HG03469 (cell line): ENCODE measurements around the gene PTGDR2.

Source experiments
- ATAC-seq: cut with Tn5 transposase; IDR thresholded peaks from one replicate; pipeline ENCODE4 v1.9.1; 2021; ENCODE audit warnings: mild to moderate bottlenecking, moderate library complexity, moderate number of reproducible peaks; ENCODE audit not compliant: unreplicated experiment

Gene PTGDR2

DNA sequence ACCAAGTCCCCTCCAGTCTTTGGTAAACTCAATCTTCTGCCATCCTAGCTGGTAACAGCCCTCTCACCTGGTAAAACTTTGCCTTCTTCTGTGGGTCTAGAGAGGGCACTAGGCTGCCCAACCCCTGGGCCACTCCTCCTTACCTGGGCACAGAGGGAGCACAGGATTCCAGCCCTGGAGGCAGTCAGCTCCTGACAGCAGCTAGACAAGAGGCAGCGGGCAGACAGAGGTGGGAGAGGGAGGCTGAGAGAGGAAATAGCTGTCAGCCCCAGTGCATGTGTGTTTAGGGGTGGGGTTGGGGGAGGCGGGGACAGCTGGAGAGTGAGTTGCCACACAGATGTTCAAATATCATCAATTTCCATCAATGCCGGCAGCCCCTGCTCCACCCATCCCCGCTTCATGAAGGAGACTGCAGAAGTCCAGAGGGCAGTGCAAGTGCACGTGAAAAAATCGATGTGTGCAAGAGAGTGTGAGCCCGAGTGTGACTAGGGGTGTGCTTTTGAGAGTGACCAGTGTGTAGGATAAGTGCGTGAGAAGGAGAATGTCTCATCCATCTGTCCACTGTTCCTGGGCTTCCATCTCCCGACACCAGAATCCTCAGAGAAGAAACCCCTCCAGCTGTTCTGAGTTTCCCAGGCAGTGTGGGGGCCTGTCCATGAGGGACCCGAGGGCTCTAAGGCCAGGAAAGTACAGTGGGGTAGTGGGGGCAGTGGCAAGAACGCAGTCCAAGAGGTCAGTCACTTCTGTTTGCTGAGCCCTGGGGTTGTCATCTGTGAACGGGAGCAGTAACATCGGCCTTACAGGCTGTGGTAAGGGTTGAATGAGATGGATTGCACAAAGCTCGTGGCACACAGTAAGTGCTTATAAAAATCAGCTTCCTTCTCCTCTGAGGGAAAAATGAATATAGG lies at the start of gene PTGDR2:
TSS of gene PTGDR2 (minus strand) at position 225 of the 908 bp plus-strand sequence. CDS start 2,228 bp downstream, outside the sequence.
- no peak for ATAC-seq

DNA sequence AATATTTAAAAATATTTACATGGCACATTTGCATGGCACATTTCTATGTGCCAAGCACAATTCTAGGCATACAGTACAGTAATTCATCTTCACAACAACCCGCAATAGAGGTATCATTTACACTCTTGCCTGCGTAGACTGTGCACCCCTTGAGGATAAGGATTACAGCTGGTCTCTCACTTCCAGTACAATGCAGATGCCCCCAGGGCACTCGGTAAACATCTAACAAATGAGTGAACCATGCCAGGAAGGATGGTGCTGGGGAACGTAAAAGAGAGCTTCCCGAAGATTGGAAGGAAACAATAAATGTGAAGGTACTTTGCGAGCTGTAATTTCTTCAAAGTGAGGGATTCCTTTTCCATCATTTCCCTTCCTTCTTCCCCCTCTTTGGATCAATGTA lies 49.3 kb upstream of the PTGDR2 start:
- ATAC-seq: no peak

DNA sequence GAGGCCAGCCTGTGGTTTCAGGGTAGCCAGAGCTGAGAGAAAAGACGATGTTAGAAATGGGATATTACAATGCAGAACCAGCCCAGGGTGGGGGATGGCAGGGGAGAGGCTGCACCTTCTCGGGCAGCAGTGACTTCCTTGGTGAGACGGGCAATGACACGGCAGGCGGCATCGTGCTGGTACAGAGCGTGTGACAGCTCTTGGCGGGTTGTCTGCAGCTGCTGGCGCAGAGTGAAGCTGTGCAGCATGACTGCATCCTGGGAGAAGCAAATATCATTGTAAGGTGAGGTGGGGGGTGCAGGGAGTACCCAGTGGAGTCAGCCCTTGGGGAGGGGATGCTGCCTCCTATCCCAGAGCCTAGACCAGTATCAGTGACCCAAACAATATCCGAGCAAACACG lies 46.9 kb upstream of the PTGDR2 start:
- no peak for ATAC-seq

DNA sequence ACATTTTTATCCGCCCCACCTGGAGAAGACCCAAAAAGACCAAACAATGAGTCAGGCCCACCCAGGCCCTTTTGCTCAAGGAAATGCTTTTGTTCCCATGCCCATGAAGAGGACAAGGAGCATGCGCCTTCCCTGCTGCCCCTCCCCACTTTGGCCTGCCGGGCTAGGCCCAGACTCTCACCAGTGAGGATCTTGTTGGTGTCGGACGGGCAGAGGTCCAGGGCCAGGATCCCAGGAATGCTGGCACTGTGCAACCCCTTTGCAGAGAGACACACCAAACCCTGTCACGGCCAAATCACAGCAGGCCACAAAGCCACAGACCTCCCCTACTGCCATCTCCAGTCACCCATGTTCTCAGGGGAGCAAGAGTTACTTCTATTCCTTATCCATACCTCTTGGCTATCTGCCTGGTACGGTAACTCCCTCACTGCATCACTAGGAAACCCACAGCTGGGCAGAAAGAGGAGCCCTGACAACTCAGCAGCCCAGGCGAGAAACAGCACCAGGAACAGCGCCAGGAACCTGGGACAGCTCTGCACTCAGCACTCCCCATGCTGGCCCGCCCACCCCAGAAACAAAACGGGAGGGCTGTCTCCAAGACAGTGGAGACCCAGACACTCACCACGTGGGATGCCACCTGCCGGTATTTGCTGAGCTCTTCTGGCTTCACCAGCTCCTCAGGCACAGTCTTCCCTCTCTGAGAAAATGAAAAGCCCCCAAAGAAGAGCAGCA lies 45.1 kb upstream of the PTGDR2 start:
- ATAC-seq: no peak

DNA sequence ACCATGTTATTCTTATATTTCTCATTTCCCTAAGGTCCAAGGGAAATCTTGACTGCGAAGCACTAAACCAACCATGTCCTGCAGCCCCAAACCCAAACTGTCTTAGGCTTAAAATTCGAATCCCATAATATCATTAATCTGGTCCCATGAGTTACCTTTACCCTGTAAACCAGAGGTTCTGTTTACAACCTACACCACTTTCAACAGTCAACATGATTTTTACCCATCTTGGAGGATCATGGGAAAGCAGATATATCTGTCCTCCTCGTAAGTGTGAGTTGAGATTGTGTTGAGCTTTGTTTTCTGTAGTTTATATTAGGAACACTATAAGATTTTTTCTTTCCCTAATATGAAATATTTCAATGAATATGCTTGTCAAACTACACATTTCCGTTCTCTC lies 44.2 kb upstream of the PTGDR2 start:
- ATAC-seq: no peak

DNA sequence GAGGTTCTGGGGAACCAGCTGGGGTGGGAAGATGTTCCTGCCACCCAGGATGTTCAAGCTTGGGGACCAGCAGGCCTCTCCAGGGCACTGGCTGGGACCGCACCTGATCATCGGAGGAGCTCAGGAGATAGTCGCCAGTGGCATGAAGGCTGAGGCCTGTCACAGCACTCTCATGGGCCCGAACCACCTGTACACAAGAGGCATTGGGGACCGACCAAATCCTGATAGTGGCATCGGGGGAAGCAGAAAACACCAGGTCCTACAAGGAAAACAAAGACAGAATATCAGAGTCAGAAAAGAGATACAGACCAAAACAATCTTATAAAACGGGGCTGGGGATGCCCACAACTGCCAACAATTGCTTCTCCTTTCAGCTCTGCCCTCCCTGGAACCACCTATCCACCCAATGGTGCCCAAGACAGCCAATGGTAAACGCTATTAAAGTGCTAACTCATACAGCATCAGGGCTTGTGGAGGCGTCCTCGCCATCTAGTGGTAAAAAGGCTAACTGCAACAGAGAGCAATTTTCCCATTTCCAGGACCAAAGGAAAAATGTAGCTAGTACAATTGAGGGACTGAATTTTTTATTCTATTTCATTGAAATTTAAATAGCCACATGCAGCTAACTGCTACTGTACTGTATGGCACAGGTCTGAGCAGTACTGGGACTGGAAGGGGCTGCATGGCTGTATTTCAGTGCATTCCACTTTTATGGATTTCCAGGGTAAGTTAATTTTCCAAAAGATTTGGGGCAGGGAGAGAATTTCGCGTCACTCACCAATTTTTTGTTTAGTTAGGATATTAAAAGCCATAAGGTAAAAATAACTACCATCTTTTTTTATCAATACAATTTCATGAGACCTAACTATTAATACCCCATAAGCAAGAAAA lies 43.5 kb upstream of the PTGDR2 start:
- no peak for ATAC-seq

DNA sequence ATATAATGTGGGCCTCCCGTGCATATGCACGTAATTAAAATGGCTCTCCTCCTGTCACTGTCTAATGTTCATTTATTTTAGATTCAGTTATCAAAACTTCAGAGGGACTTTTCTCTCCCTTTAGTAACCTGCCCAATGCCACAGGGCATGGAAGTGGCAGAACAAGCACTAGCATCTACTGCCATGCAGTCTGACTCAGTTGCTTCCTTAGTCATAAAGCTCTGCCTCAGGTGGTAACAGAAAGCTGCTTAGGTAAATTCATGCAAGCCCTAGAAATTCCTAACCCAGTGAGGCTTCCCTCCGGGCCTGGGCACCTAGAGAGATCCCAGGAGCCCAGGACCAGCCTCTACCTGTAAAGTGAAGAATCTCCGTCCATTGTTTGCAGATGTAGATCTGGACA lies 41.7 kb upstream of the PTGDR2 start:
- no peak for ATAC-seq

DNA sequence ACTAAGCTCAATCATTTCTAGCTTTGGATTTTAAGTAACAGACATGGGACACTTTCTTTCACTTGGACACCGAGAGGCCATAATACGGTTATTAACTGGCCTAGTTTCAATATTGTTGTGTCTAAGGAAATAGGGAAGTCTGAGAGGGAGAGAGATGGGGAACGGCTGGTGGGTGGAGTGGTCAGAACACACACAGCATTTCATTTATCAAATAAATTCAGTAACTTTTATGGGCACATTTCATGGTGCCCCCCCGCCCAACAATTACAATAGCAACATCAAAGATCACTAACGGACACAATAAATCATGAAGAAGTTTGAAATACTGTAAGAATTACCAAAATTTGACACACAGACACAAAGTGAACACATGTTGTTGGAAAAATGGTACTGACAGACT lies 39.9 kb upstream of the PTGDR2 start:
- no peak for ATAC-seq

DNA sequence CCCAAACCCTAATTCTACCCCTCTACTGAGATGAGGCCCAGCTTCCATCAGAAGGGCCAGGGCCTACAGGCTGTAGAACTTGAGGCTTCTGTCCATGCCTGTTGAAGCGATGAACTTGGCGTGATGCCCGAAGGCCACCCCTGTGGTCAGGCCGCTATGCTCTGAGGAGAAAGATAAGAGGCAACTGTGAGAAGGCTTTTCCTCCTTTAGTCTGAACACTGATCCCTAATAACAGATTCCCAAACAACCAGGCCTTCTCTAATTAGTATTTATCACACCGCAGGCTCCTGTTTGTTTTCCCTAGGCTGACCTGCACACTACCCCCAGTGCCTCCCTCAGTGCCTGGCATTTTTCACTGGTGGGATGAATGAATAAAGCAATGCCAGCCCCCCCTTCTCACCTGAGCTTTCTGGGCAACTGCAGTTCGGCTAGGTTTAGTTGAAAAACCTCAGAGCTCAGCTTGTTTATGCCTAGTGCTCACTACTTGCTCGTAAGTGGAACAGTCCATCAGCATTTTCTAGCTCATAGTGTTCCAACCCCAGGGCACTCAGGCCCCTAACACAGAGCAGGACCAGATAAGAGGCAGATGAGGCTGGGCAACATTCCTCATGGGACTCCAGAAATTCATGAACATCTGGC lies 35.5 kb upstream of the PTGDR2 start:
- ATAC-seq: no peak

DNA sequence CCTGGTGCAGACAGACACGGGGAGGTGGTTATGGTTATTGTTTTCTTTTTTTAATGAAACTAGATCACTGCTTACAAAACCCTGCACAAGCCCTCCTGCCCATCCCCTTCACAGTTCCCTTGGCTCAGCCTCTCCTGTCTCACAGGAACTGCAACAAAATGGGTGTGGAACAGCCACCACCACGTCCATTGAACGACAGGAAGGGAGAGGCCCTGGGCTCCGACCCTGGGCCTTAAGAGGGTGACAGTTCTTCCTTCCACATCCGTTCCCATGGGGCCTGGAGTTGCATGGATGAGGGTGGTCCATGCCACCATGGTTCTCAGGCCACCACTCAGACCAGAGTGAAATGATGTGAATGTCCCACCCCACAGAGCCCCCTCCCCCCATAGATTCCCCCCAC lies 34.9 kb upstream of the PTGDR2 start:
- ATAC-seq: no peak

DNA sequence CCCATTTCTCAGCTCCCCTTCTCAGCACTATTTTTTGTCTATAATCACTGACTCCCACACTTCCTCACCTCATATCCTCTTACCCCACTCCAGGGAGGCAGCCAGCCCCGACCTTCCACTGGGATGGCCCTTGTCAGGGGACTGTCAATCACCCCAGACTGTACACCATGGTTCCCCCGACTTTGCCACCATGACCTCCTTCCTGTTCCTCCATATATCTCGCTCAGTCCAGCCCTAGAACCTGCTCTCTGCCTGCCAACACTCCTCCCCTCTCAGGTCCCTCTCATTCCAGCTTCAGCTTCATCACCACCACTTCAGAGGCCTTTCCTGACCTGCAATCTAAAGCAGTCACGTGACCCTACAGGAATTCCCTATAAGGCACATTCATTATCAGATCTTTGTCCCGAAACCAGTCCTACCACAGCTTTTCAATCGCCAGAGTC lies 34.1 kb upstream of the PTGDR2 start:
- no peak for ATAC-seq

DNA sequence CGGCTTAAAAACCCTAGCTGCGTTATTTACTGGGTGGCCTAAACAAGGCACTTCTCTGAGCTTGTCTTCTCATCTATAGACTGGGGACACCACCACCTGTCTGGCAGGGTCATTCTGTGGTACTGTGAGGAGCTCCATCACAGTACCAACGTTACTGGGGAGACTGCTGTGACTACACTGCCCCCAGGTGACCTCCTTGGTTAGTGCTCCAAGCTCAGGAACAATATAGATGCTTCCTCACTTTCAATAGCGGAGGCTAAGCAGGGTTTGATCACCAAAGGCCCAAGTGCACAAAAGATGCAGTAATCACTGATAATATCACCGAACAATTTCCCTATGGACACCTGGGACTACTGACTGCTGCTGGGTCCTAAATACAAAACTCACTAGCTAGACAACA lies 31.8 kb upstream of the PTGDR2 start:
- ATAC-seq: no peak

DNA sequence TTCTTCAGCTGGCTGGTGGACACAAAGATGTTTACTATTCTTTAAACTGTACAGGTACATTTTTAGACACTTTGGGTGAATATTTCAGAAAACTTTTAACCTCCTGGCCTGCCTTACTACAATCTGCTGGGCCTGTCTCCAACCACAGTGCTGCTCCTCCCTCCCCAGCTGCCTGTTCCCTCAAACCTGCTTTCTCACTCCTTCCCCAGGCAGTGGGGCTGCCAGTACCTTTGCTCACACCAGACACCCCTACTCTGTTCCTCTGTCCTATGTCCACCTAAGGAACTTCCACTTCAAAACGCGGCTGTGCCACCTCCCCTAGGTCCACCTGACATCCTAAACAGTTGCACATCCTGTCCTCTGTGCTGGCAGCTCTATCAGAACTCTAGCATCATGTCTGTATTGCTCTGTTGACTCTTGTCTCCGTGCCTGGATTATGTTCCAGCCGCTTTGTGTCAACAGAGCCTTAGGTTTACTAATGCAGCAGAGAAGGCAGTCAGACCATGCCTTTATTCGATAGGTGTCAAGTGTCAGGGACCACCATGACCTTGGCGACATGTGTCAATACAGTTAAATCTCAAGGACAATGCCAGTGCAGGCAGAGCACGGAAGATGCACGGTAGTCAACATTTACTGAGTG lies 25.0 kb upstream of the PTGDR2 start:
- ATAC-seq: no peak

DNA sequence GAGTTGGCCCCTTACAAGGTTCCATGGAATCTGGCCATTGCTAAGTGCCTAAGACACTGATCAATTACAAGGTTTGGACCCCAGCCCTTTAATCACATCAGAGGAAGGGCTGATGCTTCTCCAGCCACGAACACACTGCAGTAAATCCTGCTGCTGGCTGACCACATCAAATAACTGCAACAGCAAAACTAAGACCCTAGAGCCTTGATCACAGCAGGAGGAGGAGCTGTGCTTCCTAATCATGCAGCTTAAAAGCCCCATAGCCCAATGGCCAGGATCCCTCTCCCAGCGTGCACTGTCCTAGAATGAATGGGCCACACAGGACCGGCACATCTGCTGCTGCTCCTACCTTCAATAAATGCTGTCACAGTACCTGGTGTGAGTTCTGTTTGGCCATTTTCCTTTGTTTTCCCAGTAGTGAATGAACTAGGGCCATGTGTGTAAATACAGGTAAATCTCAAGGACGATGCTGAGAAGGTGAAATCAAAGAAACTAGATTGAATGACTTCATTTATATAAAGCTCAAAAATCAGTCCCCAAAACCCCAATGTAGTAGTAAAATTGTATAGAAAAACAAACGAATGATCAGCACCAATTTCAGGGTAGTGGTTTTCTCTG lies 24.3 kb upstream of the PTGDR2 start:
- no peak for ATAC-seq

DNA sequence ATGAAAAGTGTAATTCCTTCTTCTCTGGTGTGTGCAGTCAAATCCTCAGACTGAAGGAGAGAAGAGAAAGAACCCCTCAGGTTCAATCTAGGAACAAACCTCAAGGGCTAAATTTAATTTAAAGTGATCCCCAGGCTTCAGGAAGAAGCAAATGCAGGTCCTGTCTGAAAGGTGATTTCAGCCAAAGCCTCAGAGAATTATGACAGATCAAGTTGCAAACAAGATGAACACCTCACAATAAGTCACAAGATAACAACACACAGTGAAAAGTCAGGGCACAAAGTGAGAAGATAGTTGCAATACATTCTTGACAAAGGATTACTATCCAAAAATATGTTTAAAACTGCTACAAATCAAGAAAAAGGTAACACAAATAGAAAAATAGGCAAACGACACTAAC lies 23.4 kb upstream of the PTGDR2 start:
- ATAC-seq: no peak

DNA sequence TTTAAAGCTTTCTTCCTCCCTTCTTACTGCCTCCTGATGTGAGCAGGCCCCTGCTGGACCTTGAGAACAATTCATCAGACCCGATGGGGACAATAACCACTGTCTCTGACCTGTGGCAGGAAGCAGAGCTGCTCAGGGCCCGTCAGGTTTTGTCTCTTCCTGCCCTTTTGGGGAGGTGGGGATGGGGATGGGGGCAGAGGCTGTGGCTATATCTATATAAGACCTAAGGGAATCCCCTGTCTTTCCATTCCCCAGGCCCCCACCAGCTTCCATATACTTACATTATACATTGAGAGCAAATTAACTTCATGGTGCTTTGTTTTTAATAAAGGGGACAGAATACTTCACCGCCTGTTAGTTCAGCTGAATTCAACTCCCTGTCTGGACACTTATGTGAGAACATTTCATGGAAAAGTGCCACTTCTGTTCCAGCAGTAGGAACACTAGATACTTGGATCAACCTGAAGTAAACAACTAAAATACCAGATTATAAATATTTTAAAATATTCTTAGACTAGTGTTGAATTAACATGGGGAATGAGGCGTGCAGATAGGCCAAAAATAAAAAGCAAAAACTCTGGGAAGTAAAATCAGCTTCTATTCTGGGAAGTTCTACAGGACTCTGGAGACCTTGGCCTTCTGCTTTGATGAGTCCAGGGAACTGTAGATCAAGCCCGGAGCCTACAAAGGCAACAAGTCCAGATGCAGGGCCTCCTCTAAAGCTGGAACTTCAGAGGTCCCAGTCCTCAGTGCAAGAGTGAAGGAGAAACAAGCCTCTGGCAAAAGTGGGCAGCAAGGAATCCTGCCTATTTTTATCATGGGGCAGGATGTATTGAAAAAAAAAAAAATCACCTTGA lies 22.7 kb upstream of the PTGDR2 start:
- ATAC-seq: no peak

DNA sequence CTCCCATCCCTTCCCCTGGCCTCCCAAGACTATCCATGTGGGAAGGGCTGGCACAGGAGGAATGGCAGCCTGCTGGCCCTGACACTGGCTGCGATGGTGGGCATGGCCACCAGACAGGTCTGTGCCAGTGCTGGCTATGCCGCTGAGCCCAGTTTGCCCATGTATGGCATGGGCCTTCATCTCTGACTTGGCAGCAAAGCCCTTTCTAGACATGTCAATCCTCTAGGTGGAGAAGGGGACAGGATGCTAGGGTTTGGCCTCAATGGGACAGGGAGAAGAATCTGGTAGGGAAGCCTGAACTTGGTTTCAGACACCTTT lies 20.4 kb upstream of the PTGDR2 start:
- no peak for ATAC-seq

DNA sequence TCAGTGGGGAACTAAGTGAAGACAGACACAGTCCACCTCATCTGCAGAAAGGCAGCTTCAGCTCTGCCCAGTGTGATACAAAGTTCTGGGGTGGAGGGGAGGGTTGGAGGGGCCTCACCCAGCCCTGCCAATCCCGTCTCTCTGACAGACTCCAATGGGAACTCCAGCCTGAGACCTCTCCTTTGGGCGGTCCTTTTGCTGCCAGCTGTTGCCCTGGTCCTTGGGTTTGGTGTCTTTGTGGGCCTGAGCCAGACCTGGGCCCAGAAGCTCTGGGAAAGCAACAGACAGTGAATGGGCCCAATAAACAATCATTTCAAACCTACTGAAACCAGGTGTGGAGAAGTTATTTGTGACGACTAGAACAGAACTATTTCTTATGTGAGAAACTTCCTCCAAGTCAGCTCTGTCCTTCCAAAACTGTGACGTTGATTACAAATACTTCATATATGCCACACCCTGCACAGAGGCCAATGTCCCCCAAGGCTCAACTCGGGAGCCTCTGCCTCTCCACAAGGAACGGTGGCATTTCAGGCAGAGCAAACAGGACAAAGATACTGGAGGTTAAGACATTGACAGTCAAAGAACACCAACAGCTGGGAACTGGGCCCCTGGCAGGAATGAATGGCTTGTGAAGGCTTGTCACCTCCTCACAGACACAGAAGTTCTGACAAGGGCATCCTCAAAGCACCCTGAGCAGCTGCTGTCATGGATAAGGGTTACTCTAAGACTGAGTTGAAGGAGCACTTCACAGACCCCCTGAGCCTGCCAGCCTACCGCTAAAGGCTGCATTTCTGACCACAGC lies 19.8 kb upstream of the PTGDR2 start:
- ATAC-seq: no peak
